HEK293T (cell line): ENCODE measurements around the gene LOC128125822.

ENCODE experiments used
- BHLHE40 ChIP-seq: fragments of 450-650 bp; IDR thresholded peaks from 2 replicates; pipeline ENCODE4 v1.6.1; 2016; ENCODE audit warnings: mild to moderate bottlenecking, moderate library complexity, borderline replicate concordance
- SP1 ChIP-seq: fragments of 450-650 bp; IDR thresholded peaks from 2 replicates; pipeline ENCODE4 v1.6.1; 2017
- SUZ12 ChIP-seq: fragments of 450-650 bp; IDR thresholded peaks from 2 replicates; pipeline ENCODE4 v1.6.1; 2016; ENCODE audit warnings: mild to moderate bottlenecking
- TARDBP ChIP-seq: fragments of 450-650 bp; IDR thresholded peaks from 2 replicates; pipeline ENCODE4 v1.6.1; 2016

- TF ChIP-seq TARDBP = no peak
- TF ChIP-seq SUZ12 = no peak
- no peak for TF ChIP-seq SP1
- TF ChIP-seq BHLHE40 = no peak
Observed at GRCh38 chr6:63563235-63563634, 9.0 kb upstream of the LOC128125822 start.
